Liver (tissue), 9 donors: Measurements from ENCODE around the gene PARD3. TPM values are rescaled to one million over a fixed set of nuclear protein-coding genes. Genes with fewer than 3 reads are reported as not detected.

Experiments
- DNase-seq: peaks from one replicate; pipeline ENCODE4 v3.0.0-alpha.2; 2017; ENCODE audit warnings: low spot score
- H3K27ac ChIP-seq, 2 donors: one replicate each; pipeline ENCODE4 v1.7.0; 2013; ENCODE audit warnings: inconsistent platforms in 2 of 2, low read length in 2 of 2, control low read depth in 1 of 2, low read depth in 1 of 2, mild to moderate bottlenecking in 1 of 2
- H3K27me3 ChIP-seq, 4 donors: one replicate each; pipeline versions ENCODE4 v1.6.1 to v1.7.0; 2013; ENCODE audit warnings: low read length in 3 of 4, inconsistent platforms in 1 of 4, mild to moderate bottlenecking in 1 of 4, moderate library complexity in 1 of 4; ENCODE audit not compliant: control insufficient read depth in 4 of 4, insufficient read depth in 4 of 4
- H3K36me3 ChIP-seq, 4 donors: one replicate each; pipeline versions ENCODE4 v1.6.1 to v1.7.0; 2013; ENCODE audit warnings: low read length in 3 of 4, mild to moderate bottlenecking in 3 of 4, low read depth in 1 of 4, moderate library complexity in 1 of 4; ENCODE audit not compliant: control insufficient read depth in 4 of 4, insufficient read depth in 3 of 4
- H3K4me1 ChIP-seq, 4 donors: one replicate each; pipeline versions ENCODE4 v1.6.1 to v1.7.0; 2013; ENCODE audit warnings: low read length in 3 of 4, mild to moderate bottlenecking in 3 of 4, moderate library complexity in 1 of 4; ENCODE audit not compliant: control insufficient read depth in 4 of 4, insufficient read depth in 4 of 4
- H3K4me3 ChIP-seq, 3 donors: one replicate each; pipeline versions ENCODE4 v1.6.1 to v1.7.0; 2013; ENCODE audit warnings: low read length in 3 of 3, control low read depth in 1 of 3, low read depth in 1 of 3, mild to moderate bottlenecking in 1 of 3
- H3K9ac ChIP-seq, 2 donors: one replicate each; pipeline ENCODE4 v1.7.0; 2013; ENCODE audit warnings: low read length in 2 of 2, mild to moderate bottlenecking in 2 of 2, moderate library complexity in 2 of 2, control low read depth in 1 of 2, low read depth in 1 of 2
- H3K9me3 ChIP-seq, 4 donors: one replicate each; pipeline versions ENCODE4 v1.6.1 to v1.7.0; 2013; ENCODE audit warnings: low read length in 3 of 4; ENCODE audit not compliant: control insufficient read depth in 4 of 4
- CTCF ChIP-seq: fragments of 150-350 bp; IDR thresholded peaks from 2 replicates; pipeline ENCODE4 v1.5.1; 2017; ENCODE audit warnings: improper control_type of control experiment, low read depth, low read length; ENCODE audit not compliant: missing input control
- FOXA1 ChIP-seq: IDR thresholded peaks from 2 replicates; pipeline ENCODE4 v1.6.1; 2016; ENCODE audit warnings: antibody characterized with exemption
- GABPA ChIP-seq, 2 donors: IDR thresholded peaks in 1 of 2; conservative IDR thresholded peaks in 1 of 2; 2 replicates each; pipeline ENCODE4 v1.6.1; 2016; ENCODE audit warnings: antibody characterized with exemption in 2 of 2, mild to moderate bottlenecking in 1 of 2, moderate library complexity in 1 of 2
- HNF4A ChIP-seq, 2 donors: conservative IDR thresholded peaks; 2 replicates each; pipeline ENCODE4 v1.6.1; 2016; ENCODE audit warnings: antibody characterized with exemption in 2 of 2, mild to moderate bottlenecking in 2 of 2
- HNF4G ChIP-seq: IDR thresholded peaks from 2 replicates; pipeline ENCODE4 v1.6.1; 2016; ENCODE audit warnings: antibody characterized with exemption
- JUND ChIP-seq, 2 donors: IDR thresholded peaks; 2 replicates each; pipeline ENCODE4 v1.6.1; 2016; ENCODE audit warnings: antibody characterized with exemption in 2 of 2
- MAX ChIP-seq: IDR thresholded peaks from 2 replicates; pipeline ENCODE4 v1.6.1; 2016; ENCODE audit warnings: antibody characterized with exemption
- NR2F2 ChIP-seq: IDR thresholded peaks from 2 replicates; pipeline ENCODE4 v1.6.1; 2016; ENCODE audit warnings: antibody characterized with exemption
- RAD21 ChIP-seq, 2 donors: IDR thresholded peaks; 2 replicates each; pipeline ENCODE4 v1.6.1; 2016; ENCODE audit warnings: antibody characterized with exemption in 2 of 2, mild to moderate bottlenecking in 2 of 2
- RXRA ChIP-seq, 2 donors: IDR thresholded peaks; 2 replicates each; pipeline ENCODE4 v1.6.1; 2017 to 2018; ENCODE audit warnings: antibody characterized with exemption in 2 of 2, mild to moderate bottlenecking in 1 of 2
- SP1 ChIP-seq: IDR thresholded peaks from 2 replicates; pipeline ENCODE4 v1.6.1; 2018; ENCODE audit warnings: antibody characterized with exemption, mild to moderate bottlenecking
- YY1 ChIP-seq: IDR thresholded peaks from 2 replicates; pipeline ENCODE4 v1.6.1; 2016; ENCODE audit warnings: antibody characterized with exemption, mild to moderate bottlenecking
- ZBTB33 ChIP-seq: IDR thresholded peaks from 2 replicates; pipeline ENCODE4 v1.6.1; 2016; ENCODE audit warnings: antibody characterized with exemption
- WGBS: extraction: QIAGEN DNeasy Blood & Tissue Kit; methylation state at CpG from one replicate; pipeline ENCODE4 v1.1.7; 2013; 5-methylcytosine and 5-hydroxymethylcytosine counted together
- polyA plus RNA-seq, 2 donors: library from polyadenylated mRNA; stranded (reverse) in 1 of 2; unstranded in 1 of 2; fragments of 200-250 nt in 1 of 2; fragments of >200 nt in 1 of 2; fragmentation: Nextera tagmentation in 1 of 2; extraction: Ambion mirVana in 1 of 2; gene quantifications; one replicate each; pipeline versions ENCODE4 v1.2.1 to v1.2.3, GENCODE V29; 2013 to 2015
- total RNA-seq, 2 donors: library from RNA; depleted of rRNA; stranded (reverse); fragments of >200 nt; gene quantifications; one replicate each; pipeline ENCODE4 v1.2.3, GENCODE V29; 2014
- donor health status: healthy.
- donor health status: healthy.
- donor health status: healthy.
- donor health status: healthy.
- donor health status: healthy.

The PARD3 gene
- total and polyA plus RNA-seq, 4 donors, result 12.3 to 43.8 (median 13.5) TPM

DNA sequence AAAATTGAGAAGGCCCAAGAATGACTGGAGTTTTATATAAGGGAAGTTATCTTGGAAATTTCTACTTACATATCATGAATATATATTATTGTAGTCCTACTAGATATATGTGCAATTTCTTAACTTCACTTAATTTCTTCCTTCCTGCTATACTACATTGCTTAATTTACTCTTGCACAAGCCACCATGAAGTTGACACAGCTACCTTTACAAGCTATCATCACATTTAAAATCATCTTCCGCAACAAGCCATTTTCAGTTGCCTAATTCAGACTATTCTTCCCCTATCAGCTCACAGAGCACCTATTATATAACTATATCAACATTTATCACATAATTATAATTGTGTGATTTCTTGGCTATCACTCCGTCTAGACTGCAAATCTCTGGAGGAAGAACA, 418.4 kb downstream of the PARD3 start:
- no peaks in the 10 kb centered on the region for H3K4me1 ChIP-seq
- H3K27ac ChIP-seq, result no peak overlapping the region
- no peaks in the 10 kb centered on the region for H3K27me3 ChIP-seq
- H3K9me3 ChIP-seq, result no peaks in the 10 kb centered on the region
- no peaks in the 10 kb centered on the region for H3K36me3 ChIP-seq
- no peak overlapping the region for H3K9ac ChIP-seq
- TF ChIP-seq FOXA1, result no peak
- no peak for TF ChIP-seq CTCF
- TF ChIP-seq ZBTB33, result no peak
- TF ChIP-seq GABPA (IDR thresholded peaks at IDR 0.05 in 1 of 2, conservative IDR thresholded peaks at IDR 0.05 in 1 of 2), result no peak
- no peak for TF ChIP-seq SP1
- no peak for TF ChIP-seq HNF4G
- no peak for TF ChIP-seq NR2F2
- no peak for TF ChIP-seq YY1
- no peak for TF ChIP-seq RAD21 (IDR thresholded peaks at IDR 0.05)
- TF ChIP-seq HNF4A (conservative IDR thresholded peaks at IDR 0.05), result no peak
- no peak for TF ChIP-seq MAX
- no peak for TF ChIP-seq JUND (IDR thresholded peaks at IDR 0.05)
- WGBS, result 89% methylated on average over 2 of the region's 2 CpGs
- no peak for DNase-seq
- no peak overlapping the region for H3K4me3 ChIP-seq

DNA sequence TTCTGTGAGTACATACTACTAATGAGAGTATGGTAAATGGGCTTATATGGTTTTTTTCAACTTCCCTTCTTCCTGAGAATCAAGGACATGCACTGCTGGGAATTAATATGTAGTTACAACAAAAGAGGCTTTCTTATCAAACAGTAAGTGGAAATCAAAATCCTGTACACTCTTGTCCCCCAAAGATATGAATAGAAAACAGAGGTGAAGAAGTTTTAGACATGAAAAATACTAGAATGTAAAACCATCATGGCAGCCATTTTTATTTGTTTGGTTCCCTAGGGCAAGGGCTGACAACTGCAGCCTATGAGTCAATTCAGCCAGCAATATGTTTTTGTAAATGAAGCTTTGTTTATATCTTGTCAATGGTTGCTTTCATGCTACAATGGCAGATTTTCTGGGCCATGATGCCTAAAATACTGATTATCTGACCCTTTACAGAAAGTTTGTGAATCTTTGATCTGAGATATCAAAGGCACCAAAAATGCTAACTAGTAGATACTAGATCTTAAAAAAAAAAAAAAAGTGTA, 422.4 kb downstream of the PARD3 start:
- TF ChIP-seq RXRA (IDR thresholded peaks at IDR 0.05) (no peak), ZBTB33 (no peak), FOXA1 (no peak), SP1 (no peak)
- Histone ChIP-seq H3K36me3 (no peaks in the 10 kb centered on the region), H3K4me3 (no peak overlapping the region), H3K4me1 (no peaks in the 10 kb centered on the region), H3K9me3 (no peaks in the 10 kb centered on the region), H3K27ac (no peak overlapping the region), H3K27me3 (no peaks in the 10 kb centered on the region), H3K9ac (no peak overlapping the region)
- DNase-seq, result no peak
